Aorta (tissue), 5 donors: ENCODE results near the gene CCDC177. TPM values are rescaled to one million over a fixed set of nuclear protein-coding genes. Genes with fewer than 3 reads are reported as not detected.
A peak's percentile ranks its signal among the peaks of the same experiment; 100 is the strongest.

Experiments used
- ATAC-seq: fragments of 200-7000 bp; cut with Tn5 transposase; one replicate; pipeline ENCODE4 v1.9.1; 2022; ENCODE audit warnings: moderate library complexity; ENCODE audit not compliant: low FRiP score
- DNase-seq, 2 donors: peaks; one replicate each; pipeline ENCODE4 v3.0.0-alpha.2; 2020
- H3K27ac ChIP-seq, 2 donors: one replicate each; pipeline ENCODE4 v1.5.1; 2013; ENCODE audit warnings: low read length in 2 of 2, mild to moderate bottlenecking in 2 of 2, moderate library complexity in 2 of 2, control low read depth in 1 of 2, inconsistent platforms in 1 of 2, low read depth in 1 of 2
- H3K27me3 ChIP-seq, 2 donors: one replicate each; pipeline ENCODE4 v1.6.1; 2013; ENCODE audit warnings: control low read depth in 1 of 2, low read length in 1 of 2, mild to moderate bottlenecking in 1 of 2, moderate library complexity in 1 of 2; ENCODE audit not compliant: insufficient read depth in 2 of 2, control insufficient read depth in 1 of 2
- H3K36me3 ChIP-seq, 2 donors: one replicate each; pipeline ENCODE4 v1.6.1; 2013; ENCODE audit warnings: control low read depth in 1 of 2, low read length in 1 of 2, mild to moderate bottlenecking in 1 of 2; ENCODE audit not compliant: insufficient read depth in 2 of 2, control insufficient read depth in 1 of 2
- H3K4me1 ChIP-seq, 2 donors: one replicate each; pipeline ENCODE4 v1.6.1; 2013; ENCODE audit warnings: low read length in 2 of 2, control low read depth in 1 of 2, mild to moderate bottlenecking in 1 of 2, moderate library complexity in 1 of 2; ENCODE audit not compliant: insufficient read depth in 2 of 2, control insufficient read depth in 1 of 2
- H3K4me3 ChIP-seq, 2 donors: one replicate each; pipeline ENCODE4 v1.5.1; 2013; ENCODE audit warnings: low read length in 2 of 2, control low read depth in 1 of 2, mild to moderate bottlenecking in 1 of 2
- H3K9me3 ChIP-seq: one replicate; pipeline ENCODE4 v1.6.1; 2013; ENCODE audit warnings: mild to moderate bottlenecking, low read length; ENCODE audit not compliant: control insufficient read depth
- WGBS, 2 donors: extraction: QIAGEN DNeasy Blood & Tissue Kit; methylation state at CpG; one replicate each; pipeline ENCODE4 v1.1.7; 2013; 5-methylcytosine and 5-hydroxymethylcytosine counted together
- intact Hi-C, 2 donors: fragments of 100-400 bp; cut with DNase I; formaldehyde crosslinking; loops; one replicate each; pipeline versions ENCODE4 v1.14.2 to v1.15.0; 2022
- polyA plus RNA-seq, 2 donors: library from polyadenylated mRNA; stranded (reverse); fragments of 200-250 nt; gene quantifications; one replicate each; pipeline ENCODE4 v1.2.3, GENCODE V29; 2013
- total RNA-seq, 2 donors: library from RNA; stranded (reverse); fragmentation: NEBNext Ultra II Directional; extraction: Animal tissue kit (Norgen Biotek cat#: 25700); gene quantifications; one replicate each; pipeline ENCODE4 v1.2.1, GENCODE V29; 2021
- donor health status: healthy with polysubstance abuse.
- donor health status: Bipolar disorder and iron deficiency.
- donor health status: DM: no; HTN: no; CAD: no.
- donor health status: DM: no; HTN: no; CAD: no.
- donor health status: DM: yes; HTN: yes; CAD: no.

CCDC177 gene
- total and polyA plus RNA-seq, 4 donors: not detected

DNA sequence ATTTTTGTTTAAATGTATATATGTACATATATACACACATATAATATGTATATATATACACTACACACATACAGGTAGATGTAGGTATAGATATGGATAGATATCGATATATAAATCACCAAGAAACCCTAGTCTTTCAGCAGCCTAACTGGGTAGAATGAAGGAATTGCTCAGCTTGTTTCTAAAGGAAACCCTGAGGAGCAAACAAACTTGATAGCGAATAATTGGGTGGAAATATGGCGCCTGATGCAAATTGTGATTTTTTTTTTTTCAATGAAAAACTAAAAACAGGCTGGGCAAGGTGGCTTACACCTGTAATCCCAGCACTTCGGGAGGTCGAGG, 254 bp upstream of the CCDC177 start:
- Histone ChIP-seq H3K9me3 (no peaks in the 10 kb centered on the region), H3K36me3 (no peaks in the 10 kb centered on the region), H3K27ac (no peak overlapping the region), H3K27me3 (no peaks in the 10 kb centered on the region), H3K4me1 (no peaks in the 10 kb centered on the region), H3K4me3 (no peak overlapping the region)
- intact Hi-C loops: no loop called here
- ATAC-seq: no peak
- DNase-seq: no peak
- 45 to 46% methylated on average over 5 of the region's 5 CpGs for WGBS, 2 donors

DNA sequence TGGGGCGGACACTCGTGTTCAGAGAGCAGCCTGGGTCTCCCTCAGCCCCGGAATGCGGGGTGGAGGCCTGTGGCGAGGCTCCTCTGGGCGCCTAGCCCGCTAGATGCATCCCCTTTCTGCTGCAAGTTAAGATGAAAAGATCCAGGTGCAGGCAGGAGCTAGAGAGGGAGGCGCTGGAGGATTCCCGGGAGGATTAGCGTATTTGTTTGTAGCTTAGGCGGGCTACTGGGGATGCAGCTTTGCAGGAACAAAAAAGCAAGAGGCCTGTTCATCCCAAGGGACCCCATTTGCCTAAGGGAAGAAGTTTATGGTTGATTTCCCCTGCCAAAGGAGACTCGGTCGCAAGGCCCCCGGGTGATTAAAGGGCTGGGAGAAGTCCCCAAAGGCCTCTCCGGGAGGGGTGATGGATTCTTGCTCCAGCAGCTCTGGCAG, 824 bp downstream of the CCDC177 start:
- Histone ChIP-seq H3K4me3 (no peak overlapping the region), H3K9me3 (no peaks in the 10 kb centered on the region), H3K27me3 (no peaks in the 10 kb centered on the region), H3K36me3 (no peaks in the 10 kb centered on the region), H3K4me1 (no peaks in the 10 kb centered on the region), H3K27ac (no peak overlapping the region)
- intact Hi-C loops: no loop called here
- DNase-seq (no peak), ATAC-seq (no peak)
- WGBS, 2 donors: 3 to 4% methylated on average over 15 of the region's 15 CpGs

DNA sequence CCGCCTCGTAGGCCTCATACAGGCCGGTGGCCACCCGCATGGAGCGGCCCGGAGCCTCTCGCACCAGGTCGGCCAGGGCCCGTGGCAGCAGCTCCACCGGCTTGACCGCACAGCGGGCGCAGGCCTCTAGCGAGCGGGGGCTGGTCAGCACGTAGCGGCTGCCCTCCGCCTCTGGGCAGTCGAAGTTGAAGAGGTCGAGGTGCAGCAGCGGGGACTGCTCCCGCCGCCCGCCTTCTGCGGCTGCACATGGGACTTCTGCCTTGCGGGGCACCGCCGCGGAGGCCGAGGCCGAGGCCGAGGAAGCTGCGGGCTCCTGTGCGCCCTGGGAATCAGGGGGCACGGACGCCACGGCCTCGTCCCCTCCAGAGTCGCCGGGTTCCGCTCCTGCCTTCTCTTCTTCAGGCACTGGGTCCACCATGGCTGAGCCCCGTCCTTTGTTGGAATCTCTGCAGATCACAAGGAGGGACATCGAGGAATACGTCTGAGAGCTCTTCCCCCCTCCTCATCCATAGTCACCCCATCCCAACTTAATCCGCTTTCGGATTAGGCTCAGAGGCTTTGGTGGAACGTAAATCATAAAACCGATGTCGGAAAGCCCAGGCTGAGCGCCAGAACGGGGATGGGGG, 1.4 kb downstream of the CCDC177 start:
- Histone ChIP-seq H3K36me3 (no peaks in the 10 kb centered on the region), H3K27me3 (no peaks in the 10 kb centered on the region), H3K4me1 (no peaks in the 10 kb centered on the region), H3K9me3 (no peaks in the 10 kb centered on the region), H3K4me3 (no peak overlapping the region), H3K27ac (no peak overlapping the region)
- intact Hi-C loops: no loop called here
- DNase-seq: no peak
- 23 to 46% methylated on average over 44 to 51 of the region's 51 CpGs for WGBS, 2 donors
- ATAC-seq: no peak

DNA sequence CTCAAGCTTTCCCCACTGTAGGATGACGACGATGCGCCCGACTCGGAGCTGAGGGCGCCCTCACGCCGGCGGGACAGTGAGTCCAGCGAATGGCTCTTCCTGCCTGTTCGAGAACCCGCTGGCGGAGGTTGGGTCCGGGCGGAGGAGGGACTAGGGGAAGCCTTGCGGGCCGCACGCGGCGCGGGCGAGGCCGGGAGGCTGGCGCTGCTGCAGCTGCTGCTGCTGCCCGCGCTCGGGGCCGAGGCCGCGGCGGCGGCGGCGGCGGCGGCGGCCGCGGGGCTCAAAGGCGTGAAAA, 1.9 kb downstream of the CCDC177 start:
- WGBS, 2 donors: 30 to 40% methylated on average over 33 to 40 of the region's 40 CpGs
- H3K36me3 ChIP-seq: no peaks in the 10 kb centered on the region
- DNase-seq: no peak
- no peak overlapping the region for H3K4me3 ChIP-seq
- no peaks in the 10 kb centered on the region for H3K9me3 ChIP-seq
- no peaks in the 10 kb centered on the region for H3K4me1 ChIP-seq
- no peaks in the 10 kb centered on the region for H3K27me3 ChIP-seq
- intact Hi-C loops: no loop called here
- no peak overlapping the region for H3K27ac ChIP-seq
- no peak for ATAC-seq

DNA sequence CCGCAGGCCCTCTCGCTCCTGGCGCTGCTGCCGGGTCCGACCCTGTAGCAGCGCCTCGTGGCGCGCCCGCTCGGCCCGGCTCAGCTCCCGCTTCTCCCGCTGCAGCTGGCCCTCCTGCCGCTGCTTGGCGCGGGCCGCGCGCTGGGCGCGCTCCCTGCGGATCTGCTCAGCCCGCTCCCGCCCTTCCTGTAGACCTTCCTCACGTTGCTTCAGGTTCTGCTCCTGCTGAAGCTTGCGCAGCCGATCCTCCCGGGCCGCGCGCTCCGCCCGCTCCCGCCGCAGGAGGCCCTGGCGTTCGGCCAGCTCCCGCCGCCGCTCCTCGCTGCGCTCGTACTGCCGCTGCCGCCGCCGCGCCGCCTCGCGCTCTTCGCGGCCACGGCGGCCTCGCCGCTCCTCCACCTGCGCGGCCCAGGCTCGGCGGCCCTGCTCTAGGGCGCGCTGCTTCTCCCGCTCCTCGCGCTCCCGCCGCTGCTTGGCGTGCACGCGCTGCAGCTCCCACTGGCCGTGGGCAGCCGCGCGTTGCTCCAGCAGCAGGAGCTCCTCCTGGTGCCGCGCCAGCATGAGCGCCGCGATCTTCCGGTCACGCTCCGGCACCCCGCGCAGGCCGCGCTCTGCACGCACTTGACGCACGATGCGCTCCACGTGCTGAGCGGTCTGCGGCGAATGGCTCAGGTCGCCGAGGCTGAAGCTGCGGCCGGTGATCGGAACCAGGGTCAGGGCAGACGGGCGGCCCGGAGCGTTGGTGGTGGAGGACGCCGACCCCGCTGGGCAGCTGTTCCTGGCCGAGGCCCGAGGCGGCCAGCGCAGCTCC, 2.4 kb downstream of the CCDC177 start:
- H3K27me3 ChIP-seq: no peaks in the 10 kb centered on the region
- ATAC-seq (peak; percentile 9), DNase-seq (peak in 1 of 2 donors; percentile 73)
- H3K9me3 ChIP-seq: no peaks in the 10 kb centered on the region
- intact Hi-C loops: no loop called here
- H3K4me3 ChIP-seq: peak overlapping the region in 1 of 2 donors; percentile 38
- 9 to 15% methylated on average over 87 to 112 of the region's 112 CpGs for WGBS, 2 donors
- H3K27ac ChIP-seq: no peak overlapping the region
- H3K36me3 ChIP-seq: no peaks in the 10 kb centered on the region
- no peaks in the 10 kb centered on the region for H3K4me1 ChIP-seq

DNA sequence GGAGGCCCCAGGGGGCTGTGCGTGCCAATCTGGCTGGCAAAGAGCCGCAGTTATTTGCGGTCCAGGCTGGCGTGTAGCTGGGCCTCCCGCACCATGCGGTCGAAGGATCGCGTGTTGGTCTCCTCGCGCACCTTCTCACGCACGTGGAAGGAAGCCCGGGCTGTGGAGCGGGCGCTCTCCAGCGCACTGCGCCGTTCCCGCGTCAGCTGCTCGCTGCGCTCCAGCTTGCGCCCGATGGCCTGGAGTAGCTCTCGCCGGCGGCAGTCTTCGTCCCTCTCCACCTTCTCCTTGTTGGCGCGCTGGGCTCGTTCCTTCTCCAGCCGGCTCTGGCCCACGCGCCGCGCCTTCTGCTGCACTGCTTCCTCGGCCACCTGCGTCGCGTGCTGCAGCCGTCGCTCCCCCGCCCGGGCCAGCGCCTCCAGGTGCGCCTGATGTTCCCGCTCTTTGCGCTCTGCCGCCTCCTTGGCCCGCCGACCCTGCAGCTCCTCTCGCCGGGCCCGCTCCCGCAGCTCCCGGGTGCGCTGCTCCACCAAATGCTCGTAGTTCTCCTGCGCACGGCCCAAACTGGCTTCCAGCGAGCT, 3.1 kb downstream of the CCDC177 start:
- H3K36me3 ChIP-seq: no peaks in the 10 kb centered on the region
- no peaks in the 10 kb centered on the region for H3K4me1 ChIP-seq
- H3K27ac ChIP-seq: no peak overlapping the region
- no peaks in the 10 kb centered on the region for H3K9me3 ChIP-seq
- WGBS, 2 donors: 13 to 17% methylated on average over 46 to 62 of the region's 62 CpGs
- ATAC-seq (no peak), DNase-seq (no peak)
- H3K27me3 ChIP-seq: no peaks in the 10 kb centered on the region
- peak overlapping the region in 1 of 2 donors; percentile 38 for H3K4me3 ChIP-seq
- intact Hi-C loops: no loop called here

DNA sequence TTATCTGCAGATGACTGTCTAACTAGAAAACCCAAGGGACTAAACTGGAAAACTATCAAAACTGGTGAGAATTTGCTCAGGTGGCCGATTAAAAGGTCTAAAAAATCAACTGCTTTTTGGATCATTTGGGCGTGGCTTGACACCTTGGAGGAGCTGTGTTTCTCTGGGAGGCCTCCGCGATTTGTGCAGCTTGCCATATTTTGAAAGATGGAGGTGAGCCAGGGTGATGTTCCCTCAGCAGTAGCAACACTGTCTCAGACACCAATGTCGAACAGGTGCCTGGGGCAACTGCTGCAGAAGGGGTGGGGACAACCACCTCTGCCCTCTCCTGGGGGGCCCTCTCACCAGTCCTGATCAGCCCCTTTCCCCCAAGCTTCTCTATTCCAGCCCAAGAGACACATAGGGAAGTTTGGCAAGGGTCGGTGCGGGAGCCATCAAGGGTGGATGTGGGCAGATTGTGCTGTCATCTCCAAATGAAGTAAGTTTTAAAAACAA, 3.8 kb downstream of the CCDC177 start:
- ATAC-seq: no peak
- intact Hi-C loops: no loop called here

DNA sequence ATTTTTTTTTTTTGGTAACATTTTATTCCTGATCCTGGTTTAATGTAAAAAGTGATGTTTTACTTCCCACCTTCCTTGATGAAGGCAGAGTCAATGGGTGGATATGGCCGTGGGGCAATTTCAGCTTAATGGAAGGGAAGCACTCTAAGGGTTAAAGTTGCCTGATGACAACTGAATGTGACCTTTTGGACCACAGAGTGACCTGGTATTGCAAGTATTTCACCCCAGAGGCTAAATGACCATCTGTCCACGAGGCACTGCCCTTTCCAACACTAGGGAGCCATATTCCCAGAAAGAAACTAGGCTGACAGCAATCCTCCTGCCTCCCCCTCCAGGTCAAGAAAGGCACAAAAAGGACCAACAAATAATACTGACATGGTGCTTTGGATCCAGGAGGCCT, 4.8 kb downstream of the CCDC177 start:
- Histone ChIP-seq H3K9me3 (no peaks in the 10 kb centered on the region), H3K4me1 (no peaks in the 10 kb centered on the region), H3K4me3 (no peak overlapping the region), H3K36me3 (no peaks in the 10 kb centered on the region), H3K27ac (no peak overlapping the region), H3K27me3 (no peaks in the 10 kb centered on the region)
- DNase-seq: no peak
- ATAC-seq: no peak
- WGBS, 2 donors: 44 to 50% methylated on average over 2 of the region's 2 CpGs
- intact Hi-C loops: no loop called here

More for the DNA sequence above, 3.8 kb downstream of the CCDC177 start:
- Histone ChIP-seq H3K27ac (no peak overlapping the region), H3K4me3 (no peak overlapping the region), H3K4me1 (no peaks in the 10 kb centered on the region), H3K36me3 (no peaks in the 10 kb centered on the region), H3K9me3 (no peaks in the 10 kb centered on the region), H3K27me3 (no peaks in the 10 kb centered on the region)
- WGBS, 2 donors: 88 to 91% methylated on average over 7 of the region's 7 CpGs
- DNase-seq: no peak

DNA sequence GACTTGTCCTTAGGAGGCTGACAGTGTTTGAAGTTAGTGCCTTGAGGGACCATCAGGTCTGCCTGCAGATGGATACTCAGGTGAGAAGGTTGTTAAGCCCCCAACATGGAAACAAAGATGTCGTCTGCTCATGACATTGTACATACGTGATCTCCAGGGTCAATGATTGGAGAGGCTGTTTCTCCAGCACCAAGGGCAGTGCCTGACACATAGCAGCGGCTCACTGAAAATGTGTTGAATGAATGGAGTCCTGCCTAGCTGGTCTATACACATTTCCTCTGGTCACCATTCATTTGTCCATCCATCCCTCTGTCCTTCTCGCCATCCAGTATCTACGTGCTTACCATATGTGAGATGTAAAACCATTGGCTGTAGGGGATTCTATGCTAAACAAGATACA, 7.1 kb downstream of the CCDC177 start:
- Histone ChIP-seq H3K4me3 (no peak overlapping the region), H3K27me3 (no peaks in the 10 kb centered on the region), H3K4me1 (no peaks in the 10 kb centered on the region), H3K9me3 (no peaks in the 10 kb centered on the region), H3K27ac (no peak overlapping the region), H3K36me3 (no peaks in the 10 kb centered on the region)
- ATAC-seq (no peak), DNase-seq (no peak)
- intact Hi-C loops: no loop called here
- WGBS, 2 donors: 79 to 85% methylated on average over 5 of the region's 5 CpGs
